GM23338 (cell line): ENCODE results near the gene SHB.

ENCODE experiments used
- CTCF ChIP-seq, 2 experiments: fragments of 200-600 bp in 1 of 2; sonication (generic) in 1 of 2; conservative IDR thresholded peaks; 2 replicates each; pipeline versions ENCODE4 v1.5.1 to v1.6.1; 2016 to 2017; ENCODE audit warnings: antibody characterized with exemption in 2 of 2, low read depth in 2 of 2, mild to moderate bottlenecking in 2 of 2, moderate library complexity in 1 of 2
- ETS1 ChIP-seq: IDR thresholded peaks from 2 replicates; pipeline ENCODE4 v1.6.1; 2016; ENCODE audit warnings: antibody characterized with exemption
- EZH2 ChIP-seq: fragments of 200-600 bp; sonication (generic); IDR thresholded peaks from one replicate; pipeline ENCODE4 v1.8.0; 2017; ENCODE audit warnings: antibody characterized with exemption, mild to moderate bottlenecking, low read depth; ENCODE audit not compliant: unreplicated experiment
- EZH2phosphoT487 ChIP-seq: fragments of 200-600 bp; sonication (generic); IDR thresholded peaks from one replicate; pipeline ENCODE4 v1.8.1; 2018; ENCODE audit warnings: antibody characterized with exemption; ENCODE audit not compliant: unreplicated experiment
- NANOG ChIP-seq: IDR thresholded peaks from 2 replicates; pipeline ENCODE4 v1.6.1; 2016; ENCODE audit warnings: antibody characterized with exemption, borderline replicate concordance
- POLR2AphosphoS5 ChIP-seq: IDR thresholded peaks from 2 replicates; pipeline ENCODE4 v1.6.1; 2016; ENCODE audit warnings: antibody characterized with exemption, low read depth
- REST ChIP-seq: IDR thresholded peaks from one replicate; pipeline ENCODE4 v1.6.1; 2018; ENCODE audit warnings: antibody characterized with exemption; ENCODE audit not compliant: unreplicated experiment
- ZNF331 ChIP-seq: fragments of 250-450 bp; sonication (Bioruptor Pico); IDR thresholded peaks from 2 replicates; pipeline ENCODE4 v1.5.0; 2020; ENCODE audit warnings: low read depth, mild to moderate bottlenecking, moderate library complexity

- TF ChIP-seq EZH2: no peak
- TF ChIP-seq POLR2AphosphoS5: no peak
- TF ChIP-seq CTCF (conservative IDR thresholded peaks at IDR 0.05; ENCODE audit: low read depth in 2 of 2): no peak
- TF ChIP-seq EZH2phosphoT487: no peak
- TF ChIP-seq REST: no peak
- no peak for TF ChIP-seq ETS1
- TF ChIP-seq NANOG: no peak
- TF ChIP-seq ZNF331 (CRISPR knock-in tag): no peak
Measured at GRCh38 chr9:37870799-37871176, 198.2 kb downstream of the SHB start.
